ENCODE results near the gene YIPF5. TPM values are rescaled to one million over a fixed set of nuclear protein-coding genes. Genes with fewer than 3 reads are reported as not detected.

The YIPF5 gene
- total and polyA plus RNA-seq, 2 donors (not counting 3 experiments of a cell fraction or from before 2014, with no cell fraction given), result 73.7 to 78.7 TPM

DNA sequence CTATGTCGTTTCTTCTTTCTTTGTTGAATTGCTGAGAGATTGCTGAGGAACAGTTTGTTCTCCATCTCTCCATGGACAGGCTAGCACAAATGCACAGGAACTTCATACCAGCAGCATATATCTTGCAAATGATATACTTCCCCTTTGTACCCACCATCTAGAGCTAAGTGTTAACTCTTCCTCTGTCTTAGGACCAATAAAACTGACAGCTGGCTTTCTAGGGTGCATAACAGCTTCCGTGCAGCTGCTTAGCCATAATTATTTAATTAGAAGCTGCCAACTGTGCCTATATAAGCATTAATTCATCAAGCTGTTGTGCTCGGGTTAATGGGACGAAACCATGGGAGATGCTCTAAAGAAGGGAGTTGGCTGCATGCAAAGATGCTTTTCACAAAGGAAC lies 38.9 kb upstream of the YIPF5 start:
- no TSS peak for BruUV-seq (replicated peaks)
- no peak for DNase-seq (ENCODE audit: low read depth, low spot score)
- no peaks in the 10 kb centered on the region for H3K79me2 ChIP-seq (ENCODE audit: control insufficient read depth, insufficient read depth, low read length)
- ChIA-PET CTCF (interaction anchor here (1.6 to 1.9 kb wide), 2 partner anchors 1028 to 1832 kb away, joined by 4 to 8 read pairs; no protein-coding TSS in a partner anchor), POLR2A (no interaction called here)
- no peaks in the 10 kb centered on the region for H3K36me3 ChIP-seq (ENCODE audit: control insufficient read depth in 2 of 2, extremely low read depth in 1 of 2, insufficient read depth in 2 of 2, low read length in 2 of 2)
- no peaks in the 10 kb centered on the region for H3K9me1 ChIP-seq (replicated peaks; ENCODE audit: control insufficient read depth, extremely low read depth, insufficient read depth, low read length)
- H3K4me3 ChIP-seq (replicated peaks in 1 of 3; ENCODE audit: insufficient read depth in 1 of 3, low read depth in 1 of 3, low read length in 3 of 3), result no peak overlapping the region
- no peaks in the 10 kb centered on the region for H3K9me3 ChIP-seq (replicated peaks; ENCODE audit: control insufficient read depth, insufficient read depth, low read length)
- no peak overlapping the region for H3K27ac ChIP-seq (ENCODE audit: insufficient read depth, low read depth, low read length)
- dilution Hi-C loops (cut with MboI; ENCODE audit: extremely low pct_ligation_motif_present, low sequenced_read_pairs) (no loop called here), intact Hi-C loops (cut with micrococcal nuclease) (loop anchor here (10.0 kb wide), 1 partner anchor 255 kb away; no protein-coding TSS in a partner anchor)
- FAIRE-seq, result no peak
- no peak for TF ChIP-seq GATA2 (IDR thresholded peaks at IDR 0.05; ENCODE audit: insufficient read depth, insufficient read length, low read depth, low read length)
- TF ChIP-seq FOS (IDR thresholded peaks at IDR 0.05; ENCODE audit: borderline replicate concordance, insufficient read depth, low read length), result no peak
- no peak for TF ChIP-seq POLR2AphosphoS5 (IDR thresholded peaks at IDR 0.05; ENCODE audit: insufficient read depth, low read depth, low read length)
- no peak for TF ChIP-seq POLR2A (IDR thresholded peaks at IDR 0.05; ENCODE audit: low read depth, low read length)
- TF ChIP-seq, protein P1, sequence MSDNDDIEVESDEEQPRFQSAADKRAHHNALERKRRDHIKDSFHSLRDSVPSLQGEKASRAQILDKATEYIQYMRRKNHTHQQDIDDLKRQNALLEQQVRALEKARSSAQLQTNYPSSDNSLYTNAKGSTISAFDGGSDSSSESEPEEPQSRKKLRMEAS (IDR thresholded peaks at IDR 0.05; ENCODE audit: insufficient read depth, insufficient read length), result no peak
- TF ChIP-seq JUN (IDR thresholded peaks at IDR 0.05; ENCODE audit: borderline replicate concordance, insufficient read depth, insufficient read length, low read depth), result no peak
- no peak for TF ChIP-seq MYC (IDR thresholded peaks at IDR 0.05; ENCODE audit: low read depth, low read length)
- no peak for TF ChIP-seq EZH2 (IDR thresholded peaks at IDR 0.05; ENCODE audit: borderline replicate concordance, low read depth, low read length, severe bottlenecking)
- TF ChIP-seq, protein P2, sequence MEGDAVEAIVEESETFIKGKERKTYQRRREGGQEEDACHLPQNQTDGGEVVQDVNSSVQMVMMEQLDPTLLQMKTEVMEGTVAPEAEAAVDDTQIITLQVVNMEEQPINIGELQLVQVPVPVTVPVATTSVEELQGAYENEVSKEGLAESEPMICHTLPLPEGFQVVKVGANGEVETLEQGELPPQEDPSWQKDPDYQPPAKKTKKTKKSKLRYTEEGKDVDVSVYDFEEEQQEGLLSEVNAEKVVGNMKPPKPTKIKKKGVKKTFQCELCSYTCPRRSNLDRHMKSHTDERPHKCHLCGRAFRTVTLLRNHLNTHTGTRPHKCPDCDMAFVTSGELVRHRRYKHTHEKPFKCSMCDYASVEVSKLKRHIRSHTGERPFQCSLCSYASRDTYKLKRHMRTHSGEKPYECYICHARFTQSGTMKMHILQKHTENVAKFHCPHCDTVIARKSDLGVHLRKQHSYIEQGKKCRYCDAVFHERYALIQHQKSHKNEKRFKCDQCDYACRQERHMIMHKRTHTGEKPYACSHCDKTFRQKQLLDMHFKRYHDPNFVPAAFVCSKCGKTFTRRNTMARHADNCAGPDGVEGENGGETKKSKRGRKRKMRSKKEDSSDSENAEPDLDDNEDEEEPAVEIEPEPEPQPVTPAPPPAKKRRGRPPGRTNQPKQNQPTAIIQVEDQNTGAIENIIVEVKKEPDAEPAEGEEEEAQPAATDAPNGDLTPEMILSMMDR (IDR thresholded peaks at IDR 0.05; ENCODE audit: extremely low read depth in 1 of 2, insufficient read depth in 1 of 2, low read depth in 1 of 2, low read length in 2 of 2), result no peak
- H3K4me1 ChIP-seq (ENCODE audit: control insufficient read depth, extremely low read depth, insufficient read depth, low read length), result no peaks in the 10 kb centered on the region
- no peak overlapping the region for H3K9ac ChIP-seq (replicated peaks; ENCODE audit: extremely low read depth, insufficient read depth, low read length)
- peaks cover 2% of the 10 kb centered on the region in 2 experiments for H3K27me3 ChIP-seq (ENCODE audit: control insufficient read depth in 2 of 2, insufficient read depth in 2 of 2, low read length in 2 of 2)
- no peak overlapping the region for H3K4me2 ChIP-seq (ENCODE audit: insufficient read depth, low read length)
- H4K20me1 ChIP-seq (replicated peaks; ENCODE audit: control insufficient read depth, extremely low read depth, insufficient read depth, low read length), result no peaks in the 10 kb centered on the region
- H2AFZ ChIP-seq (ENCODE audit: low read depth, low read length), result no peak overlapping the region
